ENCODE data around the gene ADGRF1.
A peak's percentile ranks its signal among the peaks of the same experiment; 100 is the strongest.
"Not testable (repeated sequence)": the region's sequence is repeated elsewhere in the genome, so short reads cannot be mapped to it uniquely, and the experiment has no call there.

ADGRF1 gene

DNA sequence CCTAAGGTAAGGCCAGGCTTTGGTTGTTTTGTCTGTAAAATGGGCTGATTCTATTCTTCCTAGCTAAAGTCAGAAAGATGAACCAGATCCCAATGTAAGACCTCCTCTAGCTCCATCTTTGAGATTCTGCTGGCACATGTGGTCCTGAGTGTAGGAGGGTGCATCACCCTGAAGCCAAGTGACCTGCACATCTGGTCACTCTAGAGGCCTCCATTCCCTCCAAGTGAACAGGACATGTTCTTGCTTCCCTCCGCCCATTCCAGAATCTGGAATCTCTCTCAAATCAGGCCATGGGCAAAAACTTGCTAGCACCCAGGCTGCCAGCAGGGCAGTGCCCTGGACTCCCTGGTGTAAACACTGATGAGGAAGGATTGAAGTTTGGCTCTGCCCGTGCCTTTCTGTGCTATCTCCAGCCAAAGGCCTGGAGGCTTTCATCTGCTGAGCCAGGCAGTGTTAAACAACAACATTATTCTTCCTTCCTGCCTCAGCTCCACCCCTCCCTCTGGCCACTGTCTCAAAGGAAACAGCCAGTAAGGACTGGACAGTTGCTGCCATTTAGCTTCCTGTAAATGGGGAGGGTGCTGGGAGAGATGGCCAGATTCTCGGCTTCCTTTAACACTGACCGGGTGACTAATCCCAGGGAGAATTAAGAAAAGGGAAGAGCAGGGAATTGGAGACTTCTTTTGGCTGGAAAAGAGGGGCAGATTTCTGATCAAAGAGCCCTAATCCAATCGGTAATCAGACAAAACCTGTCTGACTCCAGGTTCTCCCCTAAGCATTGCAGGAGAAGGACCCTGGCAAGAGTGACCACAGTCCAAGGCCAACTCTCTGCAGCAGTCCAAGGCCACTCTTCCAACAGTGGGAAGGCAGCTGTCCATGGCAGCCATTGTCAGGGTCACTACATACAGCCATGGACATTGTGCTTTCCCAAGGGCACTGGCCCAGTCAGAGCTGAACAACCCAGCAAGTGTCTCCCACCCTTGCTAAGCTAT, 19.5 kb upstream of the ADGRF1 start:
- DNase-seq (ENCODE audit: low spot score) = no peak

DNA sequence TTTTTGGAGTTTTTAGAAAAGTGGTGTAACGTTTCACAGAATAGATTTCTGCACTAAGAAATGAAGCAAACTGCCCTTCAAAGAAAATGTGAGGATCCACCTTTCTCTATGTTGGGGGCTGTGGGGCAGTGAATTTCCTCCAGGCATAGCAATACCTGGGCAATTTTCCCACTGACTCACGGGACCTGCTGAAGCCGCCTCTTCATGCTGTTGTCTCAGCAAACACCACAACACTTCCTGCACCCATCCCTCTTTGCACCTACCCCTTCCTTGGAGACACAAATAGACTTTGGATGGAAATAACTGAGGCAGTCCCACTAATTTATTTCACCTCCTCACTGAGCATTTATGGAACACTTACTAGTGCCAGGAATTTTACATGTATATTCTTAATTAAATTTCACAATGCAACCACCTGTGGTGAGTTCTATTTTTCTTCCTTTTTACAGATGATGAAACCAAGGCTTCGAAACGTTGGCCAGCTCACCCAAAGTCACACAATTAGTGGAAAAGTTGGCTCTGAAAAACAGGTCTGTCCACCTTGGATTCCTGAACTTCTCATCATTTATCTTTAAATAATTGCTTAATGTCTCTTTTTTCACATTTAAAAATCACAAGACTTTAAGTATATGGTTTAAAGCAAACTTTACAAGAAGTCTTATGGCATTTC, 17.2 kb upstream of the ADGRF1 start:
- no peak for DNase-seq (ENCODE audit: low spot score)

DNA sequence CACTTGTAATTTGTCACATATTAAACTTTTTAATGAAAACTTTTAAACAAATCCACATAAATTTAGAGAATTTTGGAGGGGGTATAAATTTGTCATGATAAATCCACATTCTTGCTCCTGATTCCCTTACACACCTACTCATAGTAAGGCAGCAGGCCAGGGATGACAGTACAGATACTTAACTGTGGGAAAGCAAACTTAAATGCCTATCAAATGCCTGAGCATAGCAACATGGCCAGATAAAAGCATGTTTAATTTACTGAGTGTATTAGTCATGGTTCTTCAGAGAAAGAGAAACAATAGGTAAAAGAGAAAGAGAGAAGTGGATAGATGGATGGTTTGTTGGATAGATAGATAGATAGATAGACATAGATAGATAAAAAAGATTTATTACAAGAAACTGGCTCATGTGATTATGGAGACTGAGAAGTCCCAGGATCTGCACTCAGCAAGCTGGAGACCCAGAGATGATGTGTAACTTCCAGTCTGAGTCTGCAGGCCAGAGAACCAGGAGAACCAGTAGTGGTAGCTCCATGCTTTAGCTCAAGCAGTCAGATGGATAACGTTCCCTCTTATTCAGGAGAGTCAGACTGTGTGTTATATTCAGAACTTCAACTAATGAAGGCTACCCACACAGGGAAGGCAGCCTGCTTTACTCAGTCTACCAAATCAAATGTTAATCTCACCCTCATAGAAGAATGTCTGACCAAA, 15.9 kb upstream of the ADGRF1 start:
- peak; percentile 39 for DNase-seq (ENCODE audit: low spot score)

DNA sequence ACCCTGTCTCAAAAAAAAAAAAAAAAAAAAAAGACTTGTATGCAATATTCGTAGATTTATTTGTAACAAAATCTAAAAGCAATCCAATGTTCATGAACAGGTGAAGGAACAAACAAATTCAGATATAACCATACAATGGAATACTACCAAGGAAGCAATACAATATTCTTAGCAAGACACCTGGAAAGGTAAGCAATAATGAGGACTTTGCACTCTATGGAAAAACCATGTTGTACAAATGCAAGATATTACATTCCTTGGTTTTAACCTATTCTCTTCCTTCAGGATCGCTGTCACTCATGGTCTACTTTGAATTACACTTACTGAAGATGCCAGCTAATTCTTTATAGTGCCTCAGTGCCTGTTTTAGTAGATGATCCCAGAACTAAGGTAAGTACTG, 14.7 kb upstream of the ADGRF1 start:
- no peak for DNase-seq (ENCODE audit: low spot score)

DNA sequence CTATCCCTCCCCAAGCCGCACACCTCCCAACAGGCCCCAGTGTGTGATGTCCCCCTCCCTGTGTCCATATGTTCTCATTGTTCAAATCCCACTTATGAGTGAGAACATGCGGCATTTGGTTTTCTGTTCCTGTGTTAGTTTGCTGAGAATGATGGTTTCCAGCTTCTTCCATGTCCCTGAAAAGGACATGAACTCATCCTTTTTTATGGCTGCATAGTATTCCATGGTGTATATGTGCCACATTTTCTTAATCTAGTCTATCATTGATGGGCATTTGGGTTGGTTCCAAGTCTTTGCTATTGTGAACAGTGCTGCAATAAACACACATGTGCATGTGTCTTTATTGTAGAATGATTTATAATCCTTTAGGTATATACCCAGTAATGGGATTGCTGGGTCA, 12.2 kb upstream of the ADGRF1 start:
- DNase-seq (ENCODE audit: low spot score) = not testable (repeated sequence)

DNA sequence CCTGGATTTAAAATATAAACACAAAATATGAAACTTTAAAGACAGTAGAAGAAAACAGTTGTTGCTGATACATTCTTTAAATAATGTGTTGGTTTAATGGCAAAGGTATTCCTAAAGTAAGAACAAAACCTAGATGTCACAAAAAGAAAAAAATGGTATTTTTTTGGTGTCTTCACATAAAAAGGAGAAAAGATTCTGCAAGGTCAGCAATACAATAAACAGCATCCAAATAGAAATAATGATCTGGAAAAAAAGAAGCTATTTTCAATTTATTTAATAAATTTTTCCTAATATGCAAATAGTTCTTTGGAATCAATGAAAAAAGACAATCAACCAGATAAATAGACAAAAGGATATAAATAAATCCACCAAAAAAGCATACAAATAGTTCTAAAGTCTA, 6.5 kb upstream of the ADGRF1 start:
- no peak for DNase-seq (ENCODE audit: low spot score)

DNA sequence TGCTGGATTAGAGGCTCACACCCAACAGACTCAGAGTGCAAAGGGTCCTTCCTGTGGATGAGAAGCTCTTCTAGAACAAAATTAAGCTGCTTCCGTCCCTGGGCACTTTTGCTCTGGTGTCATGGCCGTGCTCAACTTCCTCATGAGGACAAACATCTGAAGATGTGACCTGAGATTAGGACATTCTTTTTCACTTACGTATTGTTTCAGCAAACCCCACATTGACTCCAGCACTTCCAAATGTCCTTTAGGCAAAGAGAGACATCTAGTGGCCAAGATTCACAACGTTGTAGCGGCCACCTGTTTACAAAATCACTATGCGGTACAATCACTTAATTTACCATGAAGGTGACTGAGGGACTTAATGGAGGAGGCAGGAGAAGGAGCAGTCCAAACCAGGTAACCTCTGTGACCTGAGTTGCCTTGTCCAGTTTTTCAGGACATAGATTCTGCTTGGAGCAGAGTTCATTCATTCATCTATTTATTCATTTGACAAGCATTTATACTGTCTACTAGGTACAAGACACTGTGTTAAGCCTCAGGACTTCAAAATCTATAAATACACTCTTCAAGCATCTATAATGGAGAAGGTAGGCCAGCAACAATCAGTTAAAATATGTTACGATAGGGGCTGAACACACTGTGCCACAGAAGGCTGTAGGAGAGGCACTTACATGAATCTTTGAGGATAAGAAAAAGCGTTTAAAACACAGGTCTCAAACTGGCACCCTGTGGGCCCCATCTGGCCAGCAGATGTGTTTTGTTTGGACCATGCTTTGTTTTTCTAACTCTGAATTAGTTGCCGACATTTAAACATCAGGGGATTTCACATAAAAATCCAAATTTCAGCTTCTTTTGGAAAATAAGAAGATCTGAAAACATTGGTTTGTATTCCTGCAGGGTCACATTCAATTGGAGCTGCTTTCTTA, 5.6 kb upstream of the ADGRF1 start:
- peak; percentile 94 for DNase-seq (ENCODE audit: low spot score)

DNA sequence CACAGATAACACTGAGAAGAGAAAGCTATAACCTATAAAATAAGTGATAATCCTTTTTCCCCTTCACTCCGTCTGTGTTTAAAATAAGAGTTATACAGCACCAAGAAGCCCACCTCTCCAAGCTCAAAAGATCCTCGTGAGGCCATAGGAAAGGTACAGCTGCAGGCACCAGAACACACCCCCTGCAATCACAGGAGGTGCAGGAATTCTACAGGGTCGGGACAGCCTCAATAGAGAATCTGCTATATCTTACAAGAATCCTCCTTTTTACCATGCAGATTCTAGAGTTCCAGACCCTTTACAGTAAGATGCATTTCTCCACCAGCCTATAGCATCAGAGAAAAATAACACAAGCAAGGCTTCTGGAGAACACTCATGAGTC, 5.0 kb upstream of the ADGRF1 start:
- no peak for DNase-seq (ENCODE audit: low spot score)

DNA sequence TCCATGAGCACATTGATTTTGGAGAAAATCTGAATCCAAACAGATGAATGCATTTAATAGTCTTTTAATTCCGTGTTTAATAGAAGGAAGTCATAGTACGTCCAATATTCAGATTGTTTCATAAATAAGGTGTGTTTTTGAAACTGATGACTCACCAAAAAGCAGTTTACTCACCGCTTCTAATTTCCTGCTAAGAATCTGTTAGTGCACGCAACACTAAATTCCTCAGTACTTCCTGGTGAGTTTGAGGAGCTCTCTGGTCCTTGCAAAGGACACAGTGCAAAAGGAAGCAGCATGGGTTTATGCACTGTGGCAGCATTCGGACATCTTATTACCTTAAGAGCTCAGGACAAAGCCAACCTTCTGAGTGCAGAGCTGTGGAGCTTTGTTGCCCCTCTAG, 2.3 kb upstream of the ADGRF1 start:
- peak; percentile 94 for DNase-seq (ENCODE audit: low spot score)

DNA sequence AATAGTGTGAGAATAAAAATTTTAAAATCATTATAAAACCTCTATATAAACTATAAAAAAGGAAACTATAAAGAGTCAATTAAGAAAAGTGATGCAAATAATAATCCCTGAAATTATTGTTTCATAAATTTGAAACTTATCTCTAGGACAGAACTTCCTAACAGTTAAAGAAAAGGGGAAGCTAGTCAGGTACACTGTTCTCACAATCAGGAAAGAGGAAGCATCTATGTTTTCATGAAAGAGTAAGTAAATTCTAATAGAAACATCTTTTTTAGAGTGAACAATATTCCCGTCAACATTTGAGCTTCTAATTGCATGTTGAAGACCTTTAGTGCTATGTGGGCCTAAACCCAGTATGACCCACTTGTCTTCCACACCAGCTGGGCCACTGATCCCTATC, 1.2 kb upstream of the ADGRF1 start:
- DNase-seq (ENCODE audit: low spot score) = no peak

DNA sequence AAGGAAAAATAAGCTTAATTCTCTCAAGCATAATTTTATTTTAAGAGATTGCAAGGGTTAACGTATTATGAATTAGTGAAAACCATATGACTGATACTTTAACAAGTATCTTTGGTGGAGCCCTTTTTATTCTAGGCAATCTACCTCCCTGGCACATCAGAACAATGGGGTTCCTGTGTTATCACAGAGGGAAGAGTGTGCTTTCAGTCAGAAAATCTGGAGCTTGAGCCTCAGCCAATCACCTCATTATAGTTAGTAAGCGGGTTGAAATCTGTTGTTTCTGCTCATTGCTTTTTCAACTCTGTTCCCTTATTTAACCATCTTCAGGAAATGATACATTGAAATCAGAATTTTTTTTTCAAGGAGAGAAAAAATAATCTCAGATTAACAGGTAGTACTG, 391 bp downstream of the ADGRF1 start:
- DNase-seq (ENCODE audit: low spot score) = no peak

DNA sequence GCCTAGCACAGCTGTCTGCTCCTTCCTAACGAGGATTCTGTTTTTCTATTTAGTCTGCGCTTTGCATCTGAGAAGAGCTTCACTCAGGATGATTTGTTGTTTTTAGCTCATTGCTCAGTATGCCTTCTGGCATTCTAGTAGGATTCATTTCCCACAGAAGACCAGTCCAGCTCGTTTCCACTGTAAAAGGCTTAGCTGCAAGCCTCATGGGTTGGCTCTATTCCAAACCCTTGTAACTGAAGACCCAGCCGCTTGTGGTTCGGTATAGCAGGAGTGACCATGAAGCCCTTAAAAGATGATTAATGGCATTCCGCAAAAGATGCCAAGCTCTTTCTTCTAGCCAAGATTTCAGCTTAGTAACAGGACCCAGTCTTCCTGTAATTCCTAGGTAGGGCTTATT, 7.2 kb downstream of the ADGRF1 start:
- DNase-seq (ENCODE audit: low spot score) = peak; percentile 95

DNA sequence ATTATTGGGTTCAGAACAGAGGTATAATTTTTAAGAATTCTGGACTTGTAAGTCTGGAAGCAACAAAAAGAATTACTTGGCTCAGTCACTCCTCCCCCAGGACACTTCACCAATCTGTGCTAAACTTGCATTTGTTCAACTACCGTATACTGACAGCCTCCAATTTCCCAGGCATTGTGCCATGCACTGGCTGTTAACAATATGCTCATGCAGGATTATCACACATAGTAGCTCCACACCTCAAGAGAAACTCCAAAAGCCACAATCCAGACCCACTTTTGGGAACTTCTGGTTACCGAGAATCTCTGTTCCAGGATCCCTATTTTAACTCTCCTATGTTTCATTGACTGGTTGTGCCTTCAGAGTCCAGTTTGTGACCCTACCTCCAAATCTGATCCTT, 7.7 kb downstream of the ADGRF1 start:
- no peak for DNase-seq (ENCODE audit: low spot score)

DNA sequence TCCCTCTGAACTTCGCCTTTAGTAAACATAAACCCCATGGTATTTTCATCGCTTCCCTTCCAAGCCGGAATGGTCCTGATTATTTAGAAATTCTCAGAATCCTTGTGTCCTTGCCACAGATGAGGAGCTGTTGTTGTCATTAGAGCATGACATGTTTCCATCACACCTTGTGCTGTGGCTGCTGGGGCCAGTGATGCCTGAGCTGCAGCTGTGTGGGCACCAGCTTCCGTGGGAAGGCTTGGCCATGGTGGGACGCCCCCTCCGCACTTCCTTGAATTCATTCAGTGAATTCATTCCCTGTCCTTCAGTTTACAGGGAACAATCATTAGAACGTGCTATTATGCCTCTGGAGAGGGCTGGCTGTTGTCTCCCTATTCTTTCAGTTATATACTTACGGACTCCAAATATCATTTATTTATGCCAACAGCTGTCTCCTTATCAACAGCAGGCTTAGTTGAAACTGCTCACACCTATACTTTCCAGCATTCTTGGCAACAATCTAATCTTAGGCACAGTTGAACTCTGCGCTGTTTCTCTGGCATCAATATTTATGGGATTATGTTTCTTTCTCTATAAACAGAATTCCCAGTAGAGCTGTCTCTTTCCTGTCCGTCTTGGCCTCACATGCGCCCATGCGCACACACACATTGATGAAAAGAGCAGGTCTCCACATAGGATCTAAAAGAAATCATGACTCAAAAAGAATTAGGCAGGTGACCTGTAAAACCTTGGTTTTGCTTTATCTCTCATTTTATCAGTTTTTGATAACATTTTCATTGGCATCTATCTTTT, 9.0 kb downstream of the ADGRF1 start:
- DNase-seq (ENCODE audit: low spot score) = peak; percentile 54

DNA sequence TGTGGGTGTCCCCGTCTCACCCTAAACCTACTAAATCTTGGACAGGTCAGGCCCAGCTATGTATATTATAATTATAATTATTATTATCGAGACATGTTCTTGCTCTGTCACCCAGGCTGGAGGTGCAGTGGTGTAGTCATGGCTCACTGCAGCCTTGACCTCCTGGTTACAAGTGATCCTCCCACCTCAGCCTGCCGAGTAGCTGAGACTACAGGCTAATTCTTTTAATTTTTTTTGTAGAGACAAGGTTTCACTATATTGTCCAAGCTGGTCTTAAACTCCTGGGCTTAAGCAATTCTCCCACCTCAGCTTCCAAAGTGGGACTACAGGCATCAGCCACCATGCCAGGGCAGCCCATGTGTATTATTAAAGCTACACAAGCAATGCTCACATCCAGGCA, 10.5 kb downstream of the ADGRF1 start:
- no peak for DNase-seq (ENCODE audit: low spot score)

DNA sequence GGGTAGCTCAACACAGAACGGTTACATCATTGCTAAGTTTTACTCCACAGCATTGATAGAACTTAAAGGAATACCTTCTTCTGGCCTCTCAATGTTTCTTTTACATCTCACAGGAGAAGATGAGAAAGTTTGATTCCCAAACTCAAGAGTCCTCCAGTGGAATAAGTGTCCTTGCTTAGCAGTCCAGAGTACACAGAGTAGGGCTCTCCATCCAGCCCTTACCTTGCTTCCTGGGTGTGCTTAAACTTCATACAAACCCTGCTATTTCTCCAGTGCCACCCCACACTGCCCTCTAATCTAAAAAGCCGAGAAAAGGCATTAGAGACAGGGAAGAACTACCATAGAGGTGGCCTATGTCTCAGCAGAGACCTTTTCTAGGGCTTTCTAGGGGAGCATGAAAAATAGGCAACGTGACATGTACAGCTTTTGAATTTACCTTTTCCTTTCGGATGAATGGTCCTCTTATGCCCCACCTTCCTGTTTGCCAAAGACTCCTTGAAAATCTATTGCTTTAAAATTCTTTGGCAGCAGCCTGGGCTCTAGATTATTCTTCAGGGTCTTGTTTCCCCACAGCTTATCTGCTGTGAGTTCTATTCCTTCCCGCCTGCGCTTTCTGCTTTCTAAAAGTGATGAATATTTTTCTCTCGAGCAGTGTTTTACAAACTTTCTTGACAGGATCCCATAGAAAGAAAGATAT, 12.1 kb downstream of the ADGRF1 start:
- no peak for DNase-seq (ENCODE audit: low spot score)

DNA sequence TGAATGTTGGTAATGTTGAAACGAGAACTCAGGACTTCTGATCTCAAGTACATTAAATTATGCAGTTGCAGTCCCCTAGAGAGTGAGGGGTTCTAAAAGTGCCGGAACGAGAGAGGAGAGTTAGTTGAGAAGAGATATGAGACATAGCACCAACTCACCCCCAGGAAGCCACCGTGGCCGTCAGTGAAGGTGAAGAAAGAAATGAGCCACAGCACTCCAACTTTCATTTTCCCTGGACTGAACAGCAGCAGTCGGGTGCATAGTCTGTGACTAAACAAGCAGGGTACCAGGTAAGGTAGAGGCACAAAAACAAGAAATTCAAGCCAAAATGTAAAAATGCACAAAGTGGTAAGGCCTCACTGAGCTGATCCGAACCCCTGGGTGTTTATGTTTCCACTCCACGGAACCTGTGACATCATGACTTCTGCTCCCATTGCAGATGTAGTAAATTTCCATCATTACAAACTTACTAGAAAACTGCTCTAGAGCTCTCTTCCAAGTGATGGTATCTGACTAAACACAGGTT, 13.2 kb downstream of the ADGRF1 start:
- DNase-seq (ENCODE audit: low spot score) = no peak

DNA sequence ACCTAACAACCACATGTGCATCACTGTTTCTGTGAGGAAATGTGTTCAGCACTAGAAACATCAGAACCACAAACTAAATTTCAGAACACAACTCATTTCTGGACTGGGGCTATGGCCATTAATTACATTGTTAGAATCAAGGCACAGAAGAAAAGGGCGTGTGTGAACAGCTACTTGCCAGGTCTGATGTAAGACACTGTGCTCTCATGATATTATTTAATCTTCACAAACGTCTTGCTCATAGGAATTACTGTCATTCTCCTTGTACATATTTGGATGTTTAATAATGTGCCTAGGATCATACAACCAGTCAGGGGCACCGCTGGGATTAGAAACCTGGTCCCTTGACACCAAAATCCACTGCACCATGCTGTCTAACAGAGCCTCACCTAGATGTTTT, 14.8 kb downstream of the ADGRF1 start:
- DNase-seq (ENCODE audit: low spot score) = no peak

DNA sequence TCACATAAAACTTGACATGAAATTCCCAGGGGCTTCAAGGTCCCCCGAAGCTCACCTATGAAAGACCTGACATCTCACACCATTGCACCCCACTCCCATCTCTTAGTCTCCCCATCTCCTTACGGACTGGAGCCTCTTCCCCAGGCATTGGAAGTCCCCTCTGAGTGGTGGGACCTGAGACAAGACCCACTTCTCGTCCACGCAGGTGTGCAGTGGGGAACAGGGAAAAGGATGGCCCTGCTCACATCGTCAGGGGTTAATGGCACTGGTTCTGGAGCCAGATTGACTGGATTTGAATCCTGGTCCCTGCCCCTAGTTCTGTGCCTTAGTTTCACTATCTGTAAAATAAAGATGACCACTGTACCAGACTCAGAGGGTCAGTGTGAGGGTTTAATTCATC, 15.5 kb downstream of the ADGRF1 start:
- no peak for DNase-seq (ENCODE audit: low spot score)

DNA sequence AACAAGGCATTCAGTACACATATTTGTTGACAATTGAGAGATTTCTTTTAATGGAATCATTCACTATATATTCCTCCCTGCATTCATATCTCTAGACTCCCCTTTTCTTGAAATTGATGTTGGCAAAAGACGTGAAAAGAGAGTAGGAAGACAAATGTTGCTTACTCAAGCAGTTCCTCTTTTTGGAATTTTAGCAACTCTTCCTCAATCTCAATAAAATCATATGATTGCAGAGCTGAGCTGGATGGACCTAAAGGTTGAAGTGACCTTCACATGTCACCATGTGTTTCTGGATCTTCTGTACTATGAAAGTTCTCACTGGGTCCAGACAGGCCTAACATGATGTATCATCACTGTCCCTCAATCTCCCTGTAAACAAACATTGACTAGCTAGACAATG, 18.6 kb downstream of the ADGRF1 start:
- no peak for DNase-seq (ENCODE audit: low spot score)

Data from LoVo (cell line).